HG03175 (cell line): ENCODE measurements around the gene UPB1.

Experiments
- ATAC-seq: cut with Tn5 transposase; IDR thresholded peaks from one replicate; pipeline ENCODE4 v1.9.1; 2021; ENCODE audit warnings: mild to moderate bottlenecking, moderate library complexity; ENCODE audit not compliant: unreplicated experiment

UPB1 gene

GRCh38 chr22:24503137-24503842 is 8.2 kb downstream of the UPB1 start:
- no peak for ATAC-seq

GRCh38 chr22:24503843-24504338 is 8.8 kb downstream of the UPB1 start:
- ATAC-seq: no peak

- ATAC-seq: no peak
Observed at GRCh38 chr22:24504540-24504939, 9.4 kb downstream of the UPB1 start.

GRCh38 chr22:24504956-24505736 is 10.0 kb downstream of the UPB1 start:
- no peak for ATAC-seq

- ATAC-seq: no peak
Observed at GRCh38 chr22:24506802-24507438, 11.8 kb downstream of the UPB1 start.

GRCh38 chr22:24507716-24508115 is 12.6 kb downstream of the UPB1 start:
- no peak for ATAC-seq

GRCh38 chr22:24510637-24511625 is 15.8 kb downstream of the UPB1 start:
- ATAC-seq: no peak

- no peak for ATAC-seq
Observed at GRCh38 chr22:24512043-24512442, 16.9 kb downstream of the UPB1 start.

- ATAC-seq: no peak
Observed at GRCh38 chr22:24513378-24514240, 18.5 kb downstream of the UPB1 start.

- no peak for ATAC-seq
Observed at GRCh38 chr22:24514241-24515026, 19.3 kb downstream of the UPB1 start.

GRCh38 chr22:24515027-24515338 is 19.9 kb downstream of the UPB1 start:
- ATAC-seq: no peak

- ATAC-seq: no peak
Observed at GRCh38 chr22:24516301-24516737, 21.2 kb downstream of the UPB1 start.

- ATAC-seq: no peak
Observed at GRCh38 chr22:24517446-24517845, 22.3 kb downstream of the UPB1 start.

GRCh38 chr22:24518228-24518627 is 23.1 kb downstream of the UPB1 start:
- no peak for ATAC-seq

- no peak for ATAC-seq
Observed at GRCh38 chr22:24518771-24519485, 23.8 kb downstream of the UPB1 start.

- ATAC-seq: no peak
Observed at GRCh38 chr22:24519496-24519895, 24.4 kb downstream of the UPB1 start.

- ATAC-seq: no peak
Observed at GRCh38 chr22:24521791-24522245, 26.7 kb downstream of the UPB1 start.

GRCh38 chr22:24523873-24524272 is 28.7 kb downstream of the UPB1 start:
- no peak for ATAC-seq
